ENCODE measurements around the gene SLC1A2.

SLC1A2 gene

GRCh38 chr11:35324183-35324886, 95.0 kb downstream of the SLC1A2 start:
- TF ChIP-seq ESRRG (CRISPR knock-in tag; IDR thresholded peaks at IDR 0.05), result no peak
- no peak for TF ChIP-seq BACH2 (CRISPR knock-in tag; IDR thresholded peaks at IDR 0.05; ENCODE audit: borderline replicate concordance)
- no peak for TF ChIP-seq ZC3H10 (CRISPR knock-in tag; IDR thresholded peaks at IDR 0.05)
- TF ChIP-seq ISL1 (CRISPR knock-in tag; IDR thresholded peaks at IDR 0.05), result no peak
- TF ChIP-seq TOX (CRISPR knock-in tag; IDR thresholded peaks at IDR 0.05; ENCODE audit: borderline replicate concordance), result no peak
- TF ChIP-seq ZNF70 (CRISPR knock-in tag; IDR thresholded peaks at IDR 0.05), result no peak
- no peak for TF ChIP-seq RARB (CRISPR knock-in tag; IDR thresholded peaks at IDR 0.05)
- TF ChIP-seq CSRNP3 (CRISPR knock-in tag; IDR thresholded peaks at IDR 0.05), result no peak
- TF ChIP-seq GLIS3 (CRISPR knock-in tag; IDR thresholded peaks at IDR 0.05), result no peak
- TF ChIP-seq ARNTL (CRISPR knock-in tag; IDR thresholded peaks at IDR 0.05; ENCODE audit: borderline replicate concordance, low read depth), result no peak
- no peak for TF ChIP-seq CREB5 (CRISPR knock-in tag; IDR thresholded peaks at IDR 0.05; ENCODE audit: low read depth)
- TF ChIP-seq TSHZ2 (CRISPR knock-in tag; IDR thresholded peaks at IDR 0.05), result no peak
- no peak for TF ChIP-seq PPARA (CRISPR knock-in tag; IDR thresholded peaks at IDR 0.05; ENCODE audit: borderline replicate concordance)
- no peak for TF ChIP-seq OSR1 (CRISPR knock-in tag; IDR thresholded peaks at IDR 0.05)
- no peak for ATAC-seq

- ATAC-seq, result peak; percentile 75
Observed at GRCh38 chr11:35323076-35323868, 96.1 kb downstream of the SLC1A2 start.

More at GRCh38 chr11:35323076-35323868, 96.1 kb downstream of the SLC1A2 start:
- TF ChIP-seq CSRNP3 (CRISPR knock-in tag; IDR thresholded peaks at IDR 0.05), result no peak
- TF ChIP-seq ZNF8 (CRISPR knock-in tag; IDR thresholded peaks at IDR 0.05), result no peak
- TF ChIP-seq ZFP30 (CRISPR knock-in tag; IDR thresholded peaks at IDR 0.05), result no peak
- TF ChIP-seq ZC3H10 (CRISPR knock-in tag; IDR thresholded peaks at IDR 0.05), result no peak
- no peak for TF ChIP-seq OSR1 (CRISPR knock-in tag; IDR thresholded peaks at IDR 0.05)
- no peak for TF ChIP-seq ISL1 (CRISPR knock-in tag; IDR thresholded peaks at IDR 0.05)
- TF ChIP-seq CREB5 (CRISPR knock-in tag; IDR thresholded peaks at IDR 0.05; ENCODE audit: low read depth), result no peak
- TF ChIP-seq ZFP3 (CRISPR knock-in tag; IDR thresholded peaks at IDR 0.05), result no peak
- TF ChIP-seq CSDC2 (CRISPR knock-in tag; IDR thresholded peaks at IDR 0.05), result no peak
- TF ChIP-seq ZNF565 (CRISPR knock-in tag; conservative IDR thresholded peaks at IDR 0.05; ENCODE audit: low read depth), result no peak
- TF ChIP-seq TSHZ2 (CRISPR knock-in tag; IDR thresholded peaks at IDR 0.05), result no peak
- TF ChIP-seq TOX (CRISPR knock-in tag; IDR thresholded peaks at IDR 0.05; ENCODE audit: borderline replicate concordance), result no peak
- no peak for TF ChIP-seq GLIS3 (CRISPR knock-in tag; IDR thresholded peaks at IDR 0.05)
- TF ChIP-seq ARNTL (CRISPR knock-in tag; IDR thresholded peaks at IDR 0.05; ENCODE audit: borderline replicate concordance, low read depth), result no peak
- TF ChIP-seq PPARA (CRISPR knock-in tag; IDR thresholded peaks at IDR 0.05; ENCODE audit: borderline replicate concordance), result no peak
- TF ChIP-seq ESRRG (CRISPR knock-in tag; IDR thresholded peaks at IDR 0.05), result no peak
- no peak for TF ChIP-seq PATZ1 (CRISPR knock-in tag; IDR thresholded peaks at IDR 0.05; ENCODE audit: borderline replicate concordance)
- no peak for TF ChIP-seq POU6F1 (CRISPR knock-in tag; IDR thresholded peaks at IDR 0.05; ENCODE audit: borderline replicate concordance, low read depth)

Measured in SK-N-SH treated with all-trans-retinoic acid at 6 μM for 48 hours (cell line).